SK-N-SH (cell line): Measurements from ENCODE around the gene BAHCC1.

Experiments
- CHD2 ChIP-seq: fragments of 150-350 bp; IDR thresholded peaks from 2 replicates; pipeline ENCODE4 v1.6.1; 2018; ENCODE audit warnings: low read length; ENCODE audit not compliant: partially characterized antibody
- CTCF ChIP-seq: fragments of 200-600 bp; sonication (generic); IDR thresholded peaks from 2 replicates; pipeline ENCODE4 v1.6.1; 2017; ENCODE audit warnings: antibody characterized with exemption, mild to moderate bottlenecking, moderate library complexity
- EP300 ChIP-seq, 2 experiments: IDR thresholded peaks; 2 replicates each; pipeline versions ENCODE4 v1.4.0 to v1.6.1; 2012; ENCODE audit warnings: borderline replicate concordance in 1 of 2, low read depth in 1 of 2, low read length in 1 of 2
- EZH2phosphoT487 ChIP-seq: fragments of 200-600 bp; sonication (generic); IDR thresholded peaks from 2 replicates; pipeline ENCODE4 v1.6.1; 2017; ENCODE audit warnings: low read depth, mixed run types, mild to moderate bottlenecking, antibody characterized with exemption, moderate library complexity, borderline replicate concordance
- MXI1 ChIP-seq: IDR thresholded peaks from 2 replicates; pipeline ENCODE4 v1.6.1; 2012; ENCODE audit warnings: mild to moderate bottlenecking, low read depth, low read length, improper control_type of control experiment
- POLR2AphosphoS5 ChIP-seq: IDR thresholded peaks from 2 replicates; pipeline ENCODE4 v1.6.1; 2012; ENCODE audit warnings: low read depth, low read length
- RAD21 ChIP-seq: IDR thresholded peaks from 2 replicates; pipeline ENCODE4 v1.6.1; 2012; ENCODE audit warnings: mild to moderate bottlenecking, low read length
- RCOR1 ChIP-seq: fragments of 150-350 bp; IDR thresholded peaks from 2 replicates; pipeline ENCODE4 v1.6.1; 2017; ENCODE audit warnings: antibody characterized with exemption, low read length
- RFX5 ChIP-seq: IDR thresholded peaks from 2 replicates; pipeline ENCODE4 v1.6.1; 2012; ENCODE audit warnings: mild to moderate bottlenecking, improper control_type of control experiment, low read length
- RXRA ChIP-seq: IDR thresholded peaks from 2 replicates; pipeline ENCODE4 v1.4.0; 2012; ENCODE audit warnings: low read depth, mild to moderate bottlenecking, borderline replicate concordance
- TCF12 ChIP-seq: IDR thresholded peaks from 2 replicates; pipeline ENCODE4 v1.4.0; 2012
- USF1 ChIP-seq: IDR thresholded peaks from 2 replicates; pipeline ENCODE4 v1.4.0; 2012; ENCODE audit warnings: low read depth, borderline replicate concordance
- USF2 ChIP-seq: fragments of 150-350 bp; IDR thresholded peaks from 2 replicates; pipeline ENCODE4 v1.6.1; 2017; ENCODE audit warnings: antibody characterized with exemption, low read length, low read depth, borderline replicate concordance

- TF ChIP-seq RFX5 = no peak
- no peak for TF ChIP-seq RCOR1
- no peak for TF ChIP-seq CTCF
- TF ChIP-seq RAD21 = no peak
- no peak for TF ChIP-seq EZH2phosphoT487
- TF ChIP-seq MXI1 = no peak
- TF ChIP-seq USF2 = no peak
- TF ChIP-seq TCF12 = no peak
- TF ChIP-seq EP300 (IDR thresholded peaks at IDR 0.05; ENCODE audit: borderline replicate concordance in 1 of 2, low read depth in 1 of 2, low read length in 1 of 2) = no peak
- TF ChIP-seq RXRA = no peak
- TF ChIP-seq USF1 = no peak
- TF ChIP-seq CHD2 = no peak
- TF ChIP-seq POLR2AphosphoS5 = no peak
Measured at GRCh38 chr17:81443269-81443668, 48.0 kb downstream of the BAHCC1 start.
